HS-5 (cell line): ENCODE results near the gene LIN54.

Source experiments
- DNase-seq: peaks from one replicate; pipeline ENCODE4 v3.0.0-alpha.2; 2012; ENCODE audit warnings: low read depth

The LIN54 gene

DNA sequence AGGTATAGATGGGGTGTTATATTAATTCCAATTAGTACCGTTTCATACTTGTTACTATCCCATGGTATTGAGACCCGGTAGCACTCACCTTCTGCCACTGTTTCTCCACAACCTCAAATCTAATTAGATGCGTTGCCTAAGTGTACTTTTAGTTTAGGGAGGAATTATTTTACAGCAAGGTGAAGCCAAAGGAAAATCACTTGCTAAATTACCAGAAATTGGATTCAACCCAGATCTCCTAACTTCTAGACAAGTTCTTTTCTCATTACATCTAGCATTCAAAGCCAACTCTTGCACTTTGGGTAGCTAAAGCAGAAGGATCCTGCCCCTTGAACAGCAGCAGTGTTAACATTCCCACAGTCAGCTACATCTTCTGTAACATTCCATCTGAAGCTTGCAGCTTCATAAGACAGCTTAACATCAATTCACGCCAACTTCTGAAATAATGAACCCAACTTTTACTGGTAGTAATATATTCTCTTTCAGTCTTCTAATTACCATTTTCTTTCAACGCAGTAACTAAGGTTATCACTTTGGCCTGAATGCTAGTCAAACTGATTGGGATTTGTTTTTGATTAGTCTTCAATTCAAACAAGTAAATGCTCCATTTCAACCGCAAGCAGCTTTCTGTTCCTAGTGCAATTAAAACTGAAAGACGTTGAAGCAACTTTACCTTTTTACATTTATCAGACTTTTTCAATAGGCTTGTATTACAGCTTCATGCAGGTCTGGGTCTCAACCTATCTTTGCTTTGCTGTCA lies 118.7 kb downstream of the LIN54 start:
- no peak for DNase-seq

DNA sequence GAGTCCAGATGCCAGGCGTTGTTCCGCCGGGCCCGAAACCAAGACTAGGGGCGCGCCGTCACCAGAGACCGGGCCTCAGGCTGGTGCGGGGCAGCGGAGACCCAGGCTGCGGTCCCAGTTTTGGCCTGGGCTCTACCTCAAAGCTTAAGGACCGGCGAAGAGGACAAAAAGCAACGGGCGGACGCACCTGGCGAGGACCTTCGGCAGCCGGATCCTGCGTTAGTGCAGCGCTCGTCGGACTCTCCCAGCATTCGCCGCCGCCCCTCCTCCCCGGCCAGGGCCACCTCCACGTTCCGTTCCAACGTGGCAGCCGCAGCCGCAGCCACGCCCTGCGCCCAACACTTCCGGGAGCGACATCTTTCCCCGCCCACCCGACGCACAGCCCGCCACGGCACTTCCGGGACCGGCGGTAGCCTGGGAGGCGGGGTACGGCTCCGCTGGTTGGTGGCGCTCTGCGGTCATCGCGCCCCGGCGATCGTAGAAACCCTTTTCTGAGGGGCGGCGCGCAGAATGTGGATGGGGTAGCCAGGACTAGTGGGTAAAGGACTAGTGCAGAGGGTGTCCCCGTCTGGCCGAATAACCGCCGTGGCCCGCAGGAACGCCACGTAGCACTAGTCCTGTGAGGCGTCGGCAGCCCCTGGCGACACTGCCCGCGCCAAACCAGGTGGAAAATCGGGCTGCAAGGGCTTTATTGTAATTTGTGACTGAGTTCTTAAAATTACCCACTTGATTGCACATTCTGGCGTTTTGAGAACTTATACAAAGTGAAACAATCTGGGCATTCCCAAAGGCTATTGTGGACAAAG lies 119.5 kb downstream of the LIN54 start, which contains the start of gene SEC31A:
TSS of gene SEC31A (minus strand) at position 253 of the 806 bp plus-strand sequence. CDS start 9,217 bp downstream, outside the sequence.
- DNase-seq = peak; percentile 73

DNA sequence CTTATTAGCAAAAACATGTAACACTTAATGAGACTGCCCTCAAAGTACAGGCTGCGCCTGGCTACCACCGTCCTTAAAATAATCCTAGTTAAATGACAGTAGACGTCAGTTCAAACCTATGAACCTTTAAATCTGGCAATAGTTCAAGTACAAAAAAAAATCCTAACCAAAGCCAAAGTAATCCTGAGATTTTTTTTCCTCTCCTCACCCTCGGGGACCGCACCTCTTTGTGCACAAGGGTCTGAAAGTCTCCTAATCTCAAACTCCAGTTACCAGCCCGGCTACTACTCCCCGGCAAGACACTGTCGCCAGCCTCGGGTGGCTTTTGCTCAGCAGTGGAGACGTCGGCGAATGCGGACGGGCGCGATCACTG lies 120.1 kb downstream of the LIN54 start:
- DNase-seq = no peak

DNA sequence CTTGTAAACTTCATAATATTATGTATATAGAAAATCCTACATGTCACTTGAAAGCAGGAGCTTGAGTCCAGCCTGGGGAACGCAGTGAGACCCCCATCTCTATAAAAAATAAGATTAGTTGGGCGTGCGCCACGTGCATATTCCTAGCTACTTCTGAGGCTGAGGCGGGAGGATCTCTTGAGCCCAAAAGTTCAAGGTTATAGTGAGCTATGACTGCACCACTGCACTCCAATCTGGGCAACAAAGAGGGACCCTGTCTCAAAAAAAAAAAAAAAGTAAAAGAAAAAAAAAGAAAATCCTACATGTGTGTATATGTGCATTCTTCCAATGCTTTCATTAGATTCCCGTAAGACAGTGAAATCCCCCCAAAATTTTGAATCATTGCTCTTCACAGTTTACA lies 121.3 kb downstream of the LIN54 start:
- no peak for DNase-seq

DNA sequence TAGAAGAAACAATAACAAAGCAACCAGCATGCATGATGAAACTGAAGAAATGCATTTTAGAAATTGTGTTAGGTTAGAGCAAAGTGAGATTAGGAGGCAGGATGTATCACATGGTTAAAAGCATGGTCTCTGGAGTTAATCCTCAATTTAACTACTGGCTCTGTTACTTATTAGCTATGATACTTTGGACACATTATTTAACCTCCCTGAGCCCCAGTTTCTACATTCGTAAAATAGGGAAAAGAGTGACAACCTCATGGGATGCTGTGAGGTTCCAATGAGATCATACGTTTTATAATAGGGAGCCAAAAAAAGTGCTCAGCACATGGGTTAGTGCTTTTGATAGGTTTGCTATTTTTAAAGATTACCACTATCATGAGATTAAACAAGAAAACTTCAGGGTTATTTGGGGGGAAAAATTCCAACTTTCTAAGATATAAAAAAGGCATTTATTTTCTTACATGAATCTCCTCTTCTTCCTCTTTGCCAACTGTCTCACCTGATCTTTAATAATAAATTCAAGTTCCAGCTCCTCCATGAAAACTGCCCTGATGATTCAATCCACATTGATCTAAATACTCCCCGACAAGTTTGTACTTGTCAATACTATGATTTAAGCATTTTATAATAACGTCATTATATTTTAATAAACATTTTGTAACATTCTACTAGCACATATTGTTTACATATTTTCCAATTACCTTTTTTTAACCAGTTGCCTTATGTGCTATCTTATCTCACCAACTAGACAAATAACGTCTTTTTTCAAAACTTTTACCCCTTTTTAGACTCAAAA lies 124.3 kb downstream of the LIN54 start:
- no peak for DNase-seq

DNA sequence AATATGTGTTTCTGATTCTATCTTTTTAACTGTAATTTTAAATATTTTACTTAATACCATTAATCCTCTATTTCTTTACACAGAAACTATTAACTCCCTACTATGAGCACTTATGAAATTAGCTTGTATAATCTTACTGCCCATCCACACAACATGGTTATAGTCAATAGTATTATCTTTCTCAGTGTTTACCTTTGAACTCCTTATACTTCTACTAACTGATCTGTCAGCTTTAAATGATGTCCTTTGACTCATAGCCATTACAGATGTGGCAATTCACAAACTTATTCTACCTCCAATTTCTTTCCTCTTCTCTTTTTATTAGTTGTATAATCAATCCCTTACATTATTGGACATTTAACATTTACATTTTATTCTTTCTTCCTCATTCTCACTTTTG lies 125.2 kb downstream of the LIN54 start:
- DNase-seq = no peak
